HepG2 (cell line): ENCODE results near the gene SAMD14. TPM values are rescaled to one million over a fixed set of nuclear protein-coding genes. Genes with fewer than 3 reads are reported as not detected.

Experiments used
- CHCHD3 ChIP-seq: sonication (generic); formaldehyde crosslinking; IDR thresholded peaks from 2 replicates; pipeline ENCODE4 v1.8.0; 2022; ENCODE audit warnings: mild to moderate bottlenecking, missing genetic modification reagents, moderate library complexity
- HDAC2 ChIP-seq: sonication (generic); formaldehyde crosslinking; IDR thresholded peaks from 2 replicates; pipeline ENCODE4 v1.4.0; 2020; ENCODE audit warnings: missing genetic modification reagents
- IKZF4 ChIP-seq: sonication (generic); formaldehyde crosslinking; IDR thresholded peaks from 2 replicates; pipeline ENCODE4 v1.5.1; 2020; ENCODE audit warnings: borderline replicate concordance, mild to moderate bottlenecking, low read depth, missing genetic modification reagents; ENCODE audit errors: not compliant biosample characterization
- NCOR1 ChIP-seq: fragments of 200-600 bp; sonication (generic); IDR thresholded peaks from 2 replicates; pipeline ENCODE4 v1.7.0; 2017; ENCODE audit warnings: antibody characterized with exemption, low read length, borderline replicate concordance
- RBM22 ChIP-seq: fragments of 200-400 bp; formaldehyde crosslinking; optimal IDR thresholded peaks from 2 replicates; pipeline ENCODE3; 2017; ENCODE audit warnings: mild to moderate bottlenecking, low read length, moderate library complexity
- RFX1 ChIP-seq: fragments of 450-650 bp; IDR thresholded peaks from 2 replicates; pipeline ENCODE4 v1.6.1; 2017
- SAFB2 ChIP-seq: sonication (generic); formaldehyde crosslinking; IDR thresholded peaks from 2 replicates; pipeline ENCODE4 v1.5.1; 2020; ENCODE audit warnings: missing genetic modification reagents, low read depth, mild to moderate bottlenecking, borderline replicate concordance
- YEATS4 ChIP-seq: sonication (generic); formaldehyde crosslinking; IDR thresholded peaks from 2 replicates; pipeline ENCODE4 v1.4.0; 2020; ENCODE audit warnings: missing genetic modification reagents, borderline replicate concordance
- ZKSCAN8 ChIP-seq: IDR thresholded peaks from 2 replicates; pipeline ENCODE4 v1.6.1; 2016; ENCODE audit warnings: borderline replicate concordance, missing genetic modification reagents, missing compliant biosample characterization
- ZNF33A ChIP-seq: sonication (generic); formaldehyde crosslinking; IDR thresholded peaks from 2 replicates; pipeline ENCODE4 v1.5.1; 2020; ENCODE audit warnings: missing genetic modification reagents, mild to moderate bottlenecking, moderate library complexity, borderline replicate concordance
- ZSCAN25 ChIP-seq: sonication (generic); formaldehyde crosslinking; IDR thresholded peaks from 2 replicates; pipeline ENCODE4 v1.8.0; 2022; ENCODE audit warnings: mild to moderate bottlenecking, missing genetic modification reagents
- polyA plus RNA-seq, 8 experiments: library from polyadenylated mRNA; depleted of rRNA in 3 of 8; stranded (reverse) in 7 of 8; unstranded in 1 of 8; fragments of >200 nt; fragmentation: Illumina TruSeq in 4 of 8; extraction: Trizol in 4 of 8; gene quantifications; 2 replicates each; pipeline versions ENCODE4 v1.2.1 to v1.2.3, GENCODE V29; 2011 to 2016; ENCODE audit warnings: low read depth in 4 of 8, missing spikeins in 1 of 8, mixed read lengths in 1 of 8; ENCODE audit not compliant: insufficient read depth in 1 of 8
- total RNA-seq, 5 experiments: library from RNA; depleted of rRNA; stranded (reverse); fragments of >200 nt; fragmentation: Illumina TruSeq; extraction: Trizol; gene quantifications; 2 replicates each; pipeline ENCODE4 v1.2.3, GENCODE V29; 2016; ENCODE audit warnings: low read depth in 1 of 5
- TF ChIP-seq, protein P1 (sequence below): sonication (generic); formaldehyde crosslinking; IDR thresholded peaks from 2 replicates; pipeline ENCODE4 v1.5.1; 2020; ENCODE audit warnings: mild to moderate bottlenecking, missing genetic modification reagents, moderate library complexity
- TF ChIP-seq, protein P2 (sequence below): sonication (generic); formaldehyde crosslinking; IDR thresholded peaks from 2 replicates; pipeline ENCODE4 v1.5.0; 2020; ENCODE audit warnings: mild to moderate bottlenecking, missing genetic modification reagents
- TF ChIP-seq, protein P3 (sequence below): sonication (generic); formaldehyde crosslinking; IDR thresholded peaks from 2 replicates; pipeline ENCODE4 v1.4.0; 2020; ENCODE audit warnings: missing genetic modification reagents
- TF ChIP-seq, protein P4 (sequence below): sonication (generic); formaldehyde crosslinking; IDR thresholded peaks from 2 replicates; pipeline ENCODE4 v1.5.0; 2020; ENCODE audit warnings: mild to moderate bottlenecking, missing genetic modification reagents
- TF ChIP-seq, protein P5 (sequence below): sonication (generic); formaldehyde crosslinking; conservative IDR thresholded peaks from 2 replicates; pipeline ENCODE4 v1.4.0; 2020; ENCODE audit warnings: missing genetic modification reagents

Gene SAMD14
- total and polyA plus RNA-seq, 2 of the 13 experiments (the other 11 are each of a cell fraction or from before 2014, with no cell fraction given), result 0.07 to 0.22 TPM

DNA sequence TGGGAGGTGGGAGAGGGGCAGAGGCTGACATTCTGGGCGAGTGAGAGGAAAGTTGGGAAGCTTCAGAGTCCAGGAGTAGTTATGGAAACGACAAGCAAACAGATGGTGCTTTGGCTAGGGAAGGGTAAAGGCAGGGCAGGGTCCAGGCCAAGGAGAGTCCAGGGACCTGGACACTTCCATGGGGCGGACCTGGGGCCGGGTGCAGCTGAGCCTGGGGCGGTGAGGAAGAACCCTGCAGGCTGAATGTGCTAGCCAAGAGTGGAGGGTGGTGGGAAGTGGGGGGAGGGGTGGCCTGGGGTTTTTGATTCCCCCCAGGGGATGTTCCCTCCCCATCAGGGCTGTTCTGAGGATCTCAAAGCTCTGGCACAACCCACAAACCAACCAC lies 17.9 kb upstream of the SAMD14 start (continued):
- TF ChIP-seq, protein P1, sequence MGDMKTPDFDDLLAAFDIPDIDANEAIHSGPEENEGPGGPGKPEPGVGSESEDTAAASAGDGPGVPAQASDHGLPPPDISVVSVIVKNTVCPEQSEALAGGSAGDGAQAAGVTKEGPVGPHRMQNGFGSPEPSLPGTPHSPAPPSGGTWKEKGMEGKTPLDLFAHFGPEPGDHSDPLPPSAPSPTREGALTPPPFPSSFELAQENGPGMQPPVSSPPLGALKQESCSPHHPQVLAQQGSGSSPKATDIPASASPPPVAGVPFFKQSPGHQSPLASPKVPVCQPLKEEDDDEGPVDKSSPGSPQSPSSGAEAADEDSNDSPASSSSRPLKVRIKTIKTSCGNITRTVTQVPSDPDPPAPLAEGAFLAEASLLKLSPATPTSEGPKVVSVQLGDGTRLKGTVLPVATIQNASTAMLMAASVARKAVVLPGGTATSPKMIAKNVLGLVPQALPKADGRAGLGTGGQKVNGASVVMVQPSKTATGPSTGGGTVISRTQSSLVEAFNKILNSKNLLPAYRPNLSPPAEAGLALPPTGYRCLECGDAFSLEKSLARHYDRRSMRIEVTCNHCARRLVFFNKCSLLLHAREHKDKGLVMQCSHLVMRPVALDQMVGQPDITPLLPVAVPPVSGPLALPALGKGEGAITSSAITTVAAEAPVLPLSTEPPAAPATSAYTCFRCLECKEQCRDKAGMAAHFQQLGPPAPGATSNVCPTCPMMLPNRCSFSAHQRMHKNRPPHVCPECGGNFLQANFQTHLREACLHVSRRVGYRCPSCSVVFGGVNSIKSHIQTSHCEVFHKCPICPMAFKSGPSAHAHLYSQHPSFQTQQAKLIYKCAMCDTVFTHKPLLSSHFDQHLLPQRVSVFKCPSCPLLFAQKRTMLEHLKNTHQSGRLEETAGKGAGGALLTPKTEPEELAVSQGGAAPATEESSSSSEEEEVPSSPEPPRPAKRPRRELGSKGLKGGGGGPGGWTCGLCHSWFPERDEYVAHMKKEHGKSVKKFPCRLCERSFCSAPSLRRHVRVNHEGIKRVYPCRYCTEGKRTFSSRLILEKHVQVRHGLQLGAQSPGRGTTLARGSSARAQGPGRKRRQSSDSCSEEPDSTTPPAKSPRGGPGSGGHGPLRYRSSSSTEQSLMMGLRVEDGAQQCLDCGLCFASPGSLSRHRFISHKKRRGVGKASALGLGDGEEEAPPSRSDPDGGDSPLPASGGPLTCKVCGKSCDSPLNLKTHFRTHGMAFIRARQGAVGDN (CRISPR knock-in tag), result peak; percentile 20; the same call in 1 of the 2 replicates
- TF ChIP-seq RFX1 (peak; percentile 78), SAFB2 (CRISPR knock-in tag) (no peak), ZNF33A (CRISPR knock-in tag) (no peak), ZKSCAN8 (CRISPR knock-in tag) (no peak), NCOR1 (peak; percentile 54; the same call in 1 of the 2 replicates), RBM22 (no peak), HDAC2 (CRISPR knock-in tag) (peak; percentile 71), YEATS4 (no peak), ZSCAN25 (CRISPR knock-in tag) (peak; percentile 93), CHCHD3 (no peak), IKZF4 (CRISPR knock-in tag) (no peak)
- TF ChIP-seq, protein P2, sequence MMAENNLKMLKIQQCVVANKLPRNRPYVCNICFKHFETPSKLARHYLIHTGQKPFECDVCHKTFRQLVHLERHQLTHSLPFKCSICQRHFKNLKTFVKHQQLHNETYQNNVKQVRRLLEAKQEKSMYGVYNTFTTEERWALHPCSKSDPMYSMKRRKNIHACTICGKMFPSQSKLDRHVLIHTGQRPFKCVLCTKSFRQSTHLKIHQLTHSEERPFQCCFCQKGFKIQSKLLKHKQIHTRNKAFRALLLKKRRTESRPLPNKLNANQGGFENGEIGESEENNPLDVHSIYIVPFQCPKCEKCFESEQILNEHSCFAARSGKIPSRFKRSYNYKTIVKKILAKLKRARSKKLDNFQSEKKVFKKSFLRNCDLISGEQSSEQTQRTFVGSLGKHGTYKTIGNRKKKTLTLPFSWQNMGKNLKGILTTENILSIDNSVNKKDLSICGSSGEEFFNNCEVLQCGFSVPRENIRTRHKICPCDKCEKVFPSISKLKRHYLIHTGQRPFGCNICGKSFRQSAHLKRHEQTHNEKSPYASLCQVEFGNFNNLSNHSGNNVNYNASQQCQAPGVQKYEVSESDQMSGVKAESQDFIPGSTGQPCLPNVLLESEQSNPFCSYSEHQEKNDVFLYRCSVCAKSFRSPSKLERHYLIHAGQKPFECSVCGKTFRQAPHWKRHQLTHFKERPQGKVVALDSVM (CRISPR knock-in tag), result no peak
- TF ChIP-seq, protein P3, sequence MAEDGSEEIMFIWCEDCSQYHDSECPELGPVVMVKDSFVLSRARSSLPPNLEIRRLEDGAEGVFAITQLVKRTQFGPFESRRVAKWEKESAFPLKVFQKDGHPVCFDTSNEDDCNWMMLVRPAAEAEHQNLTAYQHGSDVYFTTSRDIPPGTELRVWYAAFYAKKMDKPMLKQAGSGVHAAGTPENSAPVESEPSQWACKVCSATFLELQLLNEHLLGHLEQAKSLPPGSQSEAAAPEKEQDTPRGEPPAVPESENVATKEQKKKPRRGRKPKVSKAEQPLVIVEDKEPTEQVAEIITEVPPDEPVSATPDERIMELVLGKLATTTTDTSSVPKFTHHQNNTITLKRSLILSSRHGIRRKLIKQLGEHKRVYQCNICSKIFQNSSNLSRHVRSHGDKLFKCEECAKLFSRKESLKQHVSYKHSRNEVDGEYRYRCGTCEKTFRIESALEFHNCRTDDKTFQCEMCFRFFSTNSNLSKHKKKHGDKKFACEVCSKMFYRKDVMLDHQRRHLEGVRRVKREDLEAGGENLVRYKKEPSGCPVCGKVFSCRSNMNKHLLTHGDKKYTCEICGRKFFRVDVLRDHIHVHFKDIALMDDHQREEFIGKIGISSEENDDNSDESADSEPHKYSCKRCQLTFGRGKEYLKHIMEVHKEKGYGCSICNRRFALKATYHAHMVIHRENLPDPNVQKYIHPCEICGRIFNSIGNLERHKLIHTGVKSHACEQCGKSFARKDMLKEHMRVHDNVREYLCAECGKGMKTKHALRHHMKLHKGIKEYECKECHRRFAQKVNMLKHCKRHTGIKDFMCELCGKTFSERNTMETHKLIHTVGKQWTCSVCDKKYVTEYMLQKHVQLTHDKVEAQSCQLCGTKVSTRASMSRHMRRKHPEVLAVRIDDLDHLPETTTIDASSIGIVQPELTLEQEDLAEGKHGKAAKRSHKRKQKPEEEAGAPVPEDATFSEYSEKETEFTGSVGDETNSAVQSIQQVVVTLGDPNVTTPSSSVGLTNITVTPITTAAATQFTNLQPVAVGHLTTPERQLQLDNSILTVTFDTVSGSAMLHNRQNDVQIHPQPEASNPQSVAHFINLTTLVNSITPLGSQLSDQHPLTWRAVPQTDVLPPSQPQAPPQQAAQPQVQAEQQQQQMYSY (CRISPR knock-in tag), result no peak
- TF ChIP-seq, protein P4, sequence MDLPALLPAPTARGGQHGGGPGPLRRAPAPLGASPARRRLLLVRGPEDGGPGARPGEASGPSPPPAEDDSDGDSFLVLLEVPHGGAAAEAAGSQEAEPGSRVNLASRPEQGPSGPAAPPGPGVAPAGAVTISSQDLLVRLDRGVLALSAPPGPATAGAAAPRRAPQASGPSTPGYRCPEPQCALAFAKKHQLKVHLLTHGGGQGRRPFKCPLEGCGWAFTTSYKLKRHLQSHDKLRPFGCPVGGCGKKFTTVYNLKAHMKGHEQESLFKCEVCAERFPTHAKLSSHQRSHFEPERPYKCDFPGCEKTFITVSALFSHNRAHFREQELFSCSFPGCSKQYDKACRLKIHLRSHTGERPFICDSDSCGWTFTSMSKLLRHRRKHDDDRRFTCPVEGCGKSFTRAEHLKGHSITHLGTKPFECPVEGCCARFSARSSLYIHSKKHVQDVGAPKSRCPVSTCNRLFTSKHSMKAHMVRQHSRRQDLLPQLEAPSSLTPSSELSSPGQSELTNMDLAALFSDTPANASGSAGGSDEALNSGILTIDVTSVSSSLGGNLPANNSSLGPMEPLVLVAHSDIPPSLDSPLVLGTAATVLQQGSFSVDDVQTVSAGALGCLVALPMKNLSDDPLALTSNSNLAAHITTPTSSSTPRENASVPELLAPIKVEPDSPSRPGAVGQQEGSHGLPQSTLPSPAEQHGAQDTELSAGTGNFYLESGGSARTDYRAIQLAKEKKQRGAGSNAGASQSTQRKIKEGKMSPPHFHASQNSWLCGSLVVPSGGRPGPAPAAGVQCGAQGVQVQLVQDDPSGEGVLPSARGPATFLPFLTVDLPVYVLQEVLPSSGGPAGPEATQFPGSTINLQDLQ (CRISPR knock-in tag), result no peak
- TF ChIP-seq, protein P5, sequence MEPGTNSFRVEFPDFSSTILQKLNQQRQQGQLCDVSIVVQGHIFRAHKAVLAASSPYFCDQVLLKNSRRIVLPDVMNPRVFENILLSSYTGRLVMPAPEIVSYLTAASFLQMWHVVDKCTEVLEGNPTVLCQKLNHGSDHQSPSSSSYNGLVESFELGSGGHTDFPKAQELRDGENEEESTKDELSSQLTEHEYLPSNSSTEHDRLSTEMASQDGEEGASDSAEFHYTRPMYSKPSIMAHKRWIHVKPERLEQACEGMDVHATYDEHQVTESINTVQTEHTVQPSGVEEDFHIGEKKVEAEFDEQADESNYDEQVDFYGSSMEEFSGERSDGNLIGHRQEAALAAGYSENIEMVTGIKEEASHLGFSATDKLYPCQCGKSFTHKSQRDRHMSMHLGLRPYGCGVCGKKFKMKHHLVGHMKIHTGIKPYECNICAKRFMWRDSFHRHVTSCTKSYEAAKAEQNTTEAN, result no peak
